K562 (cell line): ENCODE data around the gene LGI4.
"Not testable (repeated sequence)": the region's sequence is repeated elsewhere in the genome, so short reads cannot be mapped to it uniquely, and the experiment has no call there.

ENCODE experiments used
- CHD2 ChIP-seq: IDR thresholded peaks from 2 replicates; pipeline ENCODE4 v1.6.1; 2011; ENCODE audit warnings: low read depth, low read length
- ELF2 ChIP-seq: fragments of 250-450 bp; sonication (Bioruptor Pico); IDR thresholded peaks from 2 replicates; pipeline ENCODE4 v1.5.0; 2021; ENCODE audit warnings: mild to moderate bottlenecking
- FOXM1 ChIP-seq, 2 experiments: fragments of 450-650 bp in 1 of 2; sonication (generic) in 1 of 2; formaldehyde crosslinking in 1 of 2; IDR thresholded peaks; 2 replicates each; pipeline versions ENCODE4 v1.6.1 to v1.9.0; 2017 to 2022; ENCODE audit warnings: low read depth in 2 of 2, mild to moderate bottlenecking in 2 of 2, missing genetic modification reagents in 1 of 2, moderate library complexity in 1 of 2
- MAFK ChIP-seq: IDR thresholded peaks from 2 replicates; pipeline ENCODE4 v1.6.1; 2011; ENCODE audit warnings: low read length, improper control_type of control experiment
- MEF2A ChIP-seq: IDR thresholded peaks from 2 replicates; pipeline ENCODE4 v1.6.1; 2011; ENCODE audit warnings: low read depth, mild to moderate bottlenecking, low read length, moderate library complexity; ENCODE audit not compliant: control insufficient read depth
- ZBTB34 ChIP-seq: fragments of 250-450 bp; sonication (Bioruptor Pico); IDR thresholded peaks from 2 replicates; pipeline ENCODE4 v1.8.0; 2021; ENCODE audit warnings: mild to moderate bottlenecking, moderate library complexity
- ZNF586 ChIP-seq: fragments of 450-650 bp; formaldehyde crosslinking; conservative IDR thresholded peaks from 2 replicates; pipeline ENCODE4 v1.4.0; 2020; ENCODE audit warnings: mild to moderate bottlenecking, moderate library complexity
- TF ChIP-seq, protein P1 (sequence below), 3 experiments: IDR thresholded peaks in 2 of 3; conservative IDR thresholded peaks in 1 of 3; 2 replicates each; pipeline ENCODE4 v1.5.1; 2011 to 2012; ENCODE audit warnings: low read length in 3 of 3, mild to moderate bottlenecking in 3 of 3, control low read depth in 2 of 3, improper control_type of control experiment in 1 of 3, inconsistent platforms in 1 of 3, low read depth in 1 of 3, mixed read lengths in 1 of 3, moderate library complexity in 1 of 3; ENCODE audit not compliant: insufficient read depth in 2 of 3

DNA sequence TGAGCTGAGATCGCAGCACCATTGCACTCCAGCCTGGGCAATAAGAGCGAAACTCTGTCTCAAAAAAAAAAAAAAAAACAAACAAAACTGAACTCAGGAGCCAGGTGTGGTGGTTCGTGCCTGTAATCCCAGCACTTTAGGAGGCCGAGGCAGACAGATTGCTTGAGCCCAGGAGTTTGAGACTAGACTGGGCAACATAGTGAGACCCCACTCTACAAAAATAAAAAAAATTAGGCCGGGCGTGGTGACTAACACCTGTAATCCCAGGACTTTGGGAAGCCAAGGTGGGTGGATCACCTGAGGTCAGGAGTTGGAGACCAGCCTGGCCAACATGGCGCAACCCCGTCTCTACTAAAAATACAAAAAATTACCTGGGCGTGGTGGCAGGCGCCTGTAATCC is 32.9 kb downstream of the LGI4 start:
- TF ChIP-seq MAFK; ELF2 (CRISPR knock-in tag); ZNF586; CHD2; FOXM1 (IDR thresholded peaks at IDR 0.05; ENCODE audit: low read depth); FOXM1 (CRISPR knock-in tag; IDR thresholded peaks at IDR 0.05; ENCODE audit: low read depth); MEF2A; ZBTB34: not testable (repeated sequence)
- TF ChIP-seq, protein P1, sequence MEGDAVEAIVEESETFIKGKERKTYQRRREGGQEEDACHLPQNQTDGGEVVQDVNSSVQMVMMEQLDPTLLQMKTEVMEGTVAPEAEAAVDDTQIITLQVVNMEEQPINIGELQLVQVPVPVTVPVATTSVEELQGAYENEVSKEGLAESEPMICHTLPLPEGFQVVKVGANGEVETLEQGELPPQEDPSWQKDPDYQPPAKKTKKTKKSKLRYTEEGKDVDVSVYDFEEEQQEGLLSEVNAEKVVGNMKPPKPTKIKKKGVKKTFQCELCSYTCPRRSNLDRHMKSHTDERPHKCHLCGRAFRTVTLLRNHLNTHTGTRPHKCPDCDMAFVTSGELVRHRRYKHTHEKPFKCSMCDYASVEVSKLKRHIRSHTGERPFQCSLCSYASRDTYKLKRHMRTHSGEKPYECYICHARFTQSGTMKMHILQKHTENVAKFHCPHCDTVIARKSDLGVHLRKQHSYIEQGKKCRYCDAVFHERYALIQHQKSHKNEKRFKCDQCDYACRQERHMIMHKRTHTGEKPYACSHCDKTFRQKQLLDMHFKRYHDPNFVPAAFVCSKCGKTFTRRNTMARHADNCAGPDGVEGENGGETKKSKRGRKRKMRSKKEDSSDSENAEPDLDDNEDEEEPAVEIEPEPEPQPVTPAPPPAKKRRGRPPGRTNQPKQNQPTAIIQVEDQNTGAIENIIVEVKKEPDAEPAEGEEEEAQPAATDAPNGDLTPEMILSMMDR (IDR thresholded peaks at IDR 0.05 in 2 of 3, conservative IDR thresholded peaks at IDR 0.05 in 1 of 3; ENCODE audit: insufficient read depth in 2 of 3, low read depth in 1 of 3, low read length in 3 of 3) = not testable (repeated sequence)
